NCI-H1417 (cell line): ENCODE results near the gene RNF144B.
"Not testable (repeated sequence)": the region's sequence is repeated elsewhere in the genome, so short reads cannot be mapped to it uniquely, and the experiment has no call there.

ENCODE experiments used
- DNase-seq, 3 experiments: peaks; one replicate each; lab custom pipeline; 2025; lab: John Stamatoyannopoulos, UW

The RNF144B gene

DNA sequence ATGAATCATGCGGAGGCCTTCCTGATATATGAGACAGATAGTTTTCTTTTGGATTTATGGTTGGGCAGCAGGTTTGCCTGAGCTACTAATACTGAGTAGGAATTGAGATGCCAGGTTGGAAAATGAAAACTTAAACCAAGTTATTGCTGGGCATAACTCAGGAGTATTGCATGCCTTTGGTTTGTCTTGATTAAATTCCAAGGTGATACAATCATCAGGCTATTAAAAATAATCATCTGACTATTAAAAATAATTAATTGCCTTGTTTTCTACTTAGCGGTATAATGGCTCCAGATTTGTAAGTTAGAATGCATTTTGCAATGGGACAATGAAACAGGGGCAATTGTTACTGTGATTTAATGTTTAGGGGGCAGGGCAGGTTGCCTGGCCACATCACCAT, 15.5 kb upstream of the RNF144B start:
- DNase-seq = no peak

DNA sequence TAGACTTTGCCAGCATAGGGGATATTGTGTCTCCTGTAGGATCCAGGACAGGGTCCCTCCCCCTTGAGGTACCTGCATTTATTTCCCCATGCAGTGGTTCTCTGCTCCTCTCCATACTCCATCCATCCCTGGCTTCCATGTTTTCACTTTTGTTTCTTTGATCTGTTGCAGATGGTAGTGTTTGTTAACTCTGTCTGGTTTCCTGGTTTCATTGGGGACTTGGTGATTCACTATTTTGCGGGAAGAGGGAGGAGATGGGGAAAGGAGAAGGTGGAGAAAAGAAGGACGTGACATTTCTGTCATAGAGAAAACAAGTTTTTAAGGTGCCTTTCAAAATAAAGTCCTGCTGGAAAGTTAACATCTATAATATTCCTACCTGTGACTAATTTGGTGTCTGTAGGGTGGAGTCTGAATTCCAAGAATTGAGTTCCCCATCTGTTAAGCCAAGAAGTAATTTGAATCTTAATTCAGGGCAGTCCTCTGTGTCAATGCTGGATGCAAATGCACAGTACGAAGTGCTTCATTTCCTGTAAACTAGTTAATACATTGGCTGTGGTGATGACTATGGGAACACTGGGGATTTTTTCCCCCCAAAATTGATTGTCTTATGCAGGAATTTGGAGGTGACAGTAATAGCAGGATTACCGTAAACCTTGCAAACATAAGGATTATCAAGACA, 6.9 kb upstream of the RNF144B start:
- no peak for DNase-seq

DNA sequence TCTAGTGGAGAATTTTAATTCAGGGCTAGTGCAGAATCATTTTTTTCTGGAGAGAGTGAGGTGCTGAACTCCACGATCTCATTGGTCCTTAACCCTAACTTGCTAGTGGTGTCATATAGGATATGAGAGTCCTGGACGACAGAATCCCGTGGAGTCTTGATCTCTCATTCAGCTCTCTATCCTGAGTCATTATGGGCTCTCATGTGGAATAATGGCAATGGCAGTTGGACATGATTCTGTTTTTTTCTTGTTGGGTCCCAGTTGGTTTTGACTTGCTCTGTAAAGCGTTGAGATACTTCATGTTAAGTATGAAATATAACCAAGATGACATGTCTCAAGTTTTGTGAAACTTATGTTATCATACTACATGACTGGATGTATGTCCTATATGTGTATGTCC, 6.3 kb upstream of the RNF144B start:
- no peak for DNase-seq

DNA sequence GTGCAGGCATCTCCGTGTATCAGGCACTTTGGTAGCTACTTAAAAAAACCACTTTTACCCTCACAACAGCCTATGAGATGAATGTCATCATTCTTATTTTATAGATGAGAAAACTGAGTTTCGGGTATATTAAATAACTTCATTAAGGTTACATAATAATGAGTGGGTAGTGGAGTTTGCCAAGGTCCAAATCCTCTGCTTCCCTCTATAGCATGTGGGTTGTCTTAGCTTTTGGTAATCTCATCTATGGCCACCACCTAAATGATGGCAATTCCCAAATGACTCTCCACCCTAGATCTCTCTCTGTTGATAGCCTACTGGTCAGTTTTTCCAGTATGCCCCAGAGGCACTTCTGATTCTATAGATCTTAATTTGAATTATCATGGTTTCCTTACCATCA, 3.7 kb upstream of the RNF144B start:
- no peak for DNase-seq

DNA sequence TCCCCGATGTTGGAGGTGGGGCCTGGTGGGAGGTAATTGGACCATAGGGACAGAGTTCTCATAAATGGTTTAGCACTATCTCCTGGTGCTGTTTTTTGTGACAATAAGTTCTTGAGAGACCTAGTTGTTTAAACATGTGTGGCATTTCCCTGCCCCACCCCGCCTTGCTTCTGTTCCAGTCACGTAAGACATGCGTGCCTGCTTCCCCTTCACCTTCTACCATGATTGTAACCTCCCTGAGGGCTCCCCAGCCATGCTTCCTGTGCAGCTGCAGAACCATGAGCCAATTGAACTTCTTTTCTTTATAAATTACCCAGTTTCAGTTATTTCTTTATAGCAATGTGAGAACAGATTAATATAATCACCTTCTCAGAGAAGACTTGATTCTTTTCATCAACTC, 2.5 kb upstream of the RNF144B start:
- DNase-seq = no peak

DNA sequence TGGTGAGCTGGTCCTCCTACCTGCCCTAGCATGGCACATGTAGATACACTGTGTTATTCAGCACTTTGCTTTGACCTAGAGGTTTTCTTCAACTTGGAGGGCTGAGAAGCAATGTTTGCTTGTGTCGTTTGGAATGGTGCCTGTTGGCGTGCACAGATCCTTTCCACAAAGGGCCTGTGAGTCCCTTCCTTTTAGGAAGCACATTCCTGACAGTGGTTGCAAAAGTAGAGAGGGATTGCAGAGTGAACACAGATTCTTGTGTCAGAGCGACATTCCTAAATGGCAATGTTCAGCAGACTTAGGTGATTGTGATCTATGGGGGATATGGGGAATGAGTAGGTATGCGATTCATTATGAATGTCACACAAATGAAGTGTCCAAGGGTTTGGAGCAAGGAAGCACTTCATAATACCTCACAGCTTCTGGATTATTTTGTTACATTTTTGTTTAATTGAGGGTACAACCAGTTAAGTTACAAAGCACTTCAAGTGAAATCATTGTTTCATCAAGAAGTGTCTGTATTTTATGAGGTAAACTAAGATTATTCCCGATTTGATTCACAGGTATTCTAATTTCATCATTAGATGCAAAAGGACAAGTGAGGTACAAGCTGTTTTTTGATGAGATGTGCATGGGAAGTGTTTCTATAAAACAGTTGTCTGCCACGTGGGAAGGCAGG, 713 bp upstream of the RNF144B start:
- no peak for DNase-seq

DNA sequence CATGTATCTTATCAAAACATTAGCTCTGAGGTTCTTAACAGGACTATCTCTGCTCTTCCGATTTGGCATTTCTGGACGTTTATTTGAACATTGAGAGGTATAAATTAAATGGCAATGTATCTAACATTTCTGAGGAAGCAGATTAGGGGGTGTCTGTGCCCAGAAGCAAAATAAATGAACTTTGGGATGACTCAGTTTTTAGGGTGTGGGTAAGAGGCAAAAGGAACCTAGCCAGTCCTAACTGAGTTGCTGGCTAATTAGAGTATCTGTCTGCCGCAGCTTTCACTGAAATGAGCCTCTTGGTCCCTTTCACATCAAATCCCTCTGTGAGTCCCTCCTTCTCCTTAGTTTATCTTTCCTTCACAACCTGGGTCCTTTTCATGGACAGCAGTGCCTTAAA, 1.1 kb downstream of the RNF144B start:
- peak in 2 of 3 experiments; percentile 12 to 42 for DNase-seq

DNA sequence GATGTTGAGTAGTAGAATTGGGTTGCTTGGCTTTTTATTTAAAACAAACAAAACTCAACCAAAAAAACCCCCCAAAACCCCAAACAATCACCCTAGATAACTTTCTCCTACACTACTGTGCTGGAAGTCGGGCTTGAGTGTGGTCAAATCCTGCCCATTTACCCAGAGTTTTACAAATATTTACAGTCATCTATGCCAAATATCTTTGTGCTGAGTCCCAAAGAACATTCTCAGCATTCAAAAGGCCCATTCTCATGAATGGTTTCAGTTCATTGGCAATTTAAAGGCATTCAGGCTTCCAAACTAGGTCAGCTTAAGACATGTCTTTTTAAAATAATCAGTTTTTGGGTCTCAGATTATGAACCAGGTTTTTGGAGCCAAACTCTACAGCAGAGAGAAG, 1.8 kb downstream of the RNF144B start:
- no peak for DNase-seq

DNA sequence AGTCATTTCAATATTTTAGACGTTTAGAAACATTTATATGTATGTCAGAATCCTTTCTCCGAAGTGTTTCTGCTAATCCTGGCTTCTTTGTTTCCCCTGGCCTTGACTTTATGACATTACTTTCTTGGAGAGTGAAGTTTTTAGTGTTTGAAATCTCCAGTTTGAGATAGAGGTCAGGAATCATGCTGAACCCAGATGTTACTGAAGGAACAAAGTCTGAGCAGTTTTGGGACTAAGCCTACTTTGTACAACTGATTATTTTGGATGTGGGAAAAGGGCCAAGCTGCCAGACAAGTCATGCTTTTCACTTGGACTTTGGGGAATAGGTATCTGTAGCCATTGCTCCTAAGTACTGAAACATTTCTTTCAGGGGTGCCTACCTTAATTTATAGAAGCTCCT, 2.3 kb downstream of the RNF144B start:
- DNase-seq = no peak

DNA sequence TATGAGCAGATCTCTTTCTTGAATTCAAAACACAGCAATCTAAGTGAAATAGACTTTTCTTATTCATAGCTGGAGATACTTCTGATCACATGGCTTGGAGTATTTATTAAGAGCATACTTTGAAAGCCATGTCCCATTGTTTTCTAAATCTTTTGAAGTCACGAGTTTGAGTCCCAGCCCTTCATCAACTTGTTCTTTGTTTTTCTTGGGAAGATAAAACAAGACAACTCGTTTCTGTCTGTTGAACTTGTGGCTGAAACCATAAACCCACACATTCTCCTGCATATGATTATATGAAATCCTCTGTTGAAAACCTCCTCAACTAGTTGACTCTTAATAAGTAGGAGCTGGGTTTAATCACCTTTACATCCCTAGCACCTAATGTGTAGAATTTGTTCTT, 3.3 kb downstream of the RNF144B start:
- DNase-seq = no peak

DNA sequence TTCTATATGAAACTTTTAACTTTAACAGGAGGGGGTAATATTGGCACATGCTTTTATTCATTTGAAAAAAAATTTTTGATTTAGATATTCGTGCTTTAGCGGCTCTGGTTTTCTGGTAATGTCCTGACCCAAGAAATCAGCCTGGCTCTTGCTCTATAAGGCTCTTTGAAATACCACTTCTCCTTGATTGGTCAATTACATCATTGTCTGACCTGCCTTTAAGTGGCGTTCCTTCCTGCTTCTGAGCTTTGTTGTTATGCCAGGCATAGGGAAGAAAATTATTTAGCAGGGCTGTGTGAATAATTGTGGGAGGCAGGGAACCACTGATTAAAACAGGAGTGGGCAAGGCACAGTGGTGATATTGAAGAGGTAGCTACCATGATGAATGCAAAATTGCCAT, 3.9 kb downstream of the RNF144B start:
- peak in 1 of 3 experiments; percentile 43 for DNase-seq

DNA sequence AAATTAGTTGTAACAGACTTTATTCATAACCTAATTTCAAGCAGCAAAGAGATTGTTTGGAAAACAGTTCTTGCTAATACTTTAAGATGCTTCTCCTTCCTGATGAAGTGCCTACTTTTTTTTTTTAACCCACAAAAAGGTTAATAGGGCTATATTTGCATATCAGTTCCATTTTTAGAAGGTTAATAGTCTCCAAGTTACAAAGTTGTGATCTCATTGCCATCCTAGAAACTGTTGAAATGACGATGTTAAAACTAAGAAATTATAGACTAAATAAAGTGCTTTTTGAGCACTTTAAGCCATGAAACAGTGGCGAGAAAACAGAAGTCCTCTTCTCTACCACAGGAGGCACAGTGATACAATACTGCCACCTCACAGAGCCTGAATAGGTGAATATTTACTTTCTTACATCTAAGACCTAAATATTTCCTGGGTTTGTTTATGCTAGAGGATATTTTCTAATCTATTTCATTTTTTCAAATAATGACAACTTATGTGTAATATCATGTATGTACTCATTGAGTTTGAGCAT, 5.3 kb downstream of the RNF144B start:
- no peak for DNase-seq

DNA sequence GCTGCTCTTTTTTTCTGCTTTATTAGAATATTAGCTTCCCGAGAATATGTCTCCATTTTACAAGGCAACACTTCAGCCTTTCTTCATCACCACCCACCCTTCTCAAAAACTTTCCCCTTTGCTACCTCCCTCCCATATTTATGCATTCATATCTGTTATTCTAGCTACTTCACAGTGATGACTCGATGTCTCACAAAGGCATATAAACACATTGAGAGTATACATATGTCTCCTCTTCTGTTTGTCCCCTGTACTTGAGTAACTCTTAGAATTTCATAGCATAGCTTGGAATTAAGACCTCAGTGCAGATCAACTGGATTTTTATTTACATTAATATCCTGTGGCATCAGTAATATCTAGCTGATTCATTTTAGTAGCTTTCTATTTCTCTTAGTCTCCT, 6.5 kb downstream of the RNF144B start:
- DNase-seq = no peak

DNA sequence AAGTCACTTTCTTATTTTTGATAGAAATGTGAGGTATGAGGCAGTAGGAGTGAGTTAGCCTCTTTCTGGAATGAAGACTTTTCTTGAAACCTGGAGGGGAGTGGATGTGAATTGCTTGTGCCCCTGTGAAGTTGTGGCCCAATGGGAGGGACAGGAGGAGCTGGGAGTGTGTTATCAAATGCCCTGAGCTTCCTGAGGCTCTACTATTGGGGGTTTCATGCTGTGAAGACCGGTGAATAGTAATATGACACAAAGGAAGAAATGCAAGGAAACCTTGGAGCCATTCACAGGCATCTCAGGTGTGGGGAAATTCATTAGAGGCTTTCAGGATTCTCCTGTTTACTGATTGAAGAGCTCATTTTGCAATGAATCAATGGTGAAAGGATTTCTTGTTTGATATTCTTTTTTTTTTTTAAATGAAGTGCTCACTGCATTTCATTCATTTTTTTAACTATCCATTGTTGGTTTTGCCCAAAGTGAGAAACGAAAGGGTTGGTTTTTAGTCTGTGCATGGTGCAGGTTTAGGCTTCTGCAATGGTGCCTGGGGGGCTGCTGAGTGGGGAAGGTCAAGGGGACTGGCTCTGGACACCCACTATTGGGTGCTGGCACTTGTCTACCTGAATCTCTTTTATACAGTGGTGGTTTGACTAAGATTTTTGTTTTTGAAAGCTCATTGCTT, 8.2 kb downstream of the RNF144B start:
- no peak for DNase-seq

DNA sequence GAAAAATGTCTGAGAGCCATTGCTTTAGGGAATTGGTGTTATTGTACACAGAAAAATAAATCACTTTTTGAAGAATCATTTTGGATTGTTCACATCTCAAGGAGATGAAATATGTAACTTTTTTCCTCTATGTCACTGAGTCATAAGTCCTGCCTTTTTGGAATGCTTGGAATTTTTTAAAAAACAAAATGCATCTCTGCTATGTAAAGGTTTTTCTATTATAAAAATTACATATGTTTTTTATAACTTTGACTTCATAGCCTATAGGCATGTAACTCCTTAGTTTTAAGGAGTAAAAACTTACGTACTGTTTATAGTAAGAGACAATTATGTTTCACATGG, 8.7 kb downstream of the RNF144B start:
- DNase-seq = no peak

DNA sequence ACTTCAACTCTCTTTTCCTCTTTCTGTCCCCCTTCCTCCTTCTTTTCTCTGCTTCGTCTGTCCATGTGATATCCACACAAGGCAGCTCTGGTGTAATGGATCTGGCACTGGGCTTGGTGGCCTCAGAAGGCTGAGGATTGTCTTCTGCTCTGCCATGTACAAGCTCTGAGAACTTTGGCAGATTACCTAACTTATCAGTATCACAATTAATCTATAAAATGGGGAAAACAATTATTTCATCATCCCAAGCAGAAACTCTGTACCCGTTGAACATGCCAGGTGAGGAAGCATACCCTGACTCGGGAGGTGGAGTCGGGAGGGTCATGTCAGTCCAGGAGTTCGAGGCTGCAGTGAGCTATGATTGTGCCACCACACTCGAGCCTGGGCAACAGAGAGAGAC, 10.6 kb downstream of the RNF144B start:
- no peak for DNase-seq

DNA sequence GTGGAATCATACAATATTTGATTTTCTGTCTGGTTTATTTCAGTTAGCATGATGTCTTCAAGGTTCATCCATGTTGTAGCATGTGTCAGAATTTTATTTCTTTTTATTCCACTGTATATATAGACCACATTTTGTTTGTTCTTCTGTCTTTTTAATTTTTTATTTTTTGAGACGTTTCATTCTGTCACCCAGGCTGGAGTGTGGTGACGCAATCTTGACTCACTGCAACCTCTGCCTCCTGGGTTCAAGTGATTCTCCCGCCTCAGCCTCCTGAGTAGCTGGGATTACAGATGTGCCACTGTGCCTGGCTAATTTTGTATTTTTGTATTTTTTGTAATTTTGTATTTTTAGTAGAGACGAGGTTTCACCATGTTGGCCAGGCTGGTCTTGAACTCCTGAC, 11.1 kb downstream of the RNF144B start:
- not testable (repeated sequence) for DNase-seq

DNA sequence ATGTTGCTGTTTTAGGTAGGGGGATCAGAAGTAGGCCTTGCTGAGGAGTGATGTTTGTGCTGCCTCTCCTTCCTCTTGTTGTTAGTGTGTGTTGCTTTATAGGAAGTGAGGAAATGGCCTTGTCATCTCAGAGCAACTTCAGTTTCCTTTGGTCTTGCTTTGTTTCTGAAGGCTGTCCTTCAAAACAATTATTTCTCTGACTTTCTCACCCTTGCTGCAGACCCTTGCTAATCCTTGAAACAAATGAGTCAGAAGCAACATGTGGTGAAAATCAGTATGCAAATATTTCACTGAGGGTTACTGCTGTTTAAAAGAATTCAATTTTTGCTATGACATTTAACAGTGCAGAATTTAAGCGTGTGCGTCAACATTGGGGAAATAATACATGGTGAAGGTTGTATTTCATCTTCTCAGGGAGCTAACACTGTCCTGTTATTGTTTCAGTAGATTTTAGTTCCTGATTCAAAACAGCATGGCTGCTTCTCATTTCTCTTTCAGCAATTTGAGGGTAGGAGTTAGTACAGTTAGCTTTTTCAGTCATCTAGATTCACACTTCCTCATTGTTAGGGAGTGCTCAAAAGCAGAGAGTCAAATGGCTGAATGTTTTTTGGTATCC, 13.8 kb downstream of the RNF144B start:
- DNase-seq = no peak

DNA sequence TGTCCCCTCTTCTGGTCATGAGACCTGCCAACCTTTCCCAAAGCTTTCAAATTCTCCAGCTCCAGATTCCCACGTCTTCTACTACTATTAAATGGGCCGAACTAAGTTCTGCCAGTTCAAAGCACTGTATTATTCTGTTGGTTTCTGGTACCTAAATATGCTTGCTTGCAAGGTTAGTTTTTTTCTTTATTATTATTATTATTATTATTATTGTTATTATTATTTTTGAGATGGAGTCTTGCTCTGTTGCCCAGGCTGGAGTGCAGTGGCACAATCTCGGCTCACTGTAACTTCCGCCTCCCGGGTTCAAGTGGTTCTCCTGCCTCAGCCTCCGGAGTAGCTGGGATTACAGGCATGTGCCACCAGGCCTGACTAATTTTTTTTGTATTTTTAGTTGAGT, 17.8 kb downstream of the RNF144B start:
- DNase-seq = not testable (repeated sequence)

DNA sequence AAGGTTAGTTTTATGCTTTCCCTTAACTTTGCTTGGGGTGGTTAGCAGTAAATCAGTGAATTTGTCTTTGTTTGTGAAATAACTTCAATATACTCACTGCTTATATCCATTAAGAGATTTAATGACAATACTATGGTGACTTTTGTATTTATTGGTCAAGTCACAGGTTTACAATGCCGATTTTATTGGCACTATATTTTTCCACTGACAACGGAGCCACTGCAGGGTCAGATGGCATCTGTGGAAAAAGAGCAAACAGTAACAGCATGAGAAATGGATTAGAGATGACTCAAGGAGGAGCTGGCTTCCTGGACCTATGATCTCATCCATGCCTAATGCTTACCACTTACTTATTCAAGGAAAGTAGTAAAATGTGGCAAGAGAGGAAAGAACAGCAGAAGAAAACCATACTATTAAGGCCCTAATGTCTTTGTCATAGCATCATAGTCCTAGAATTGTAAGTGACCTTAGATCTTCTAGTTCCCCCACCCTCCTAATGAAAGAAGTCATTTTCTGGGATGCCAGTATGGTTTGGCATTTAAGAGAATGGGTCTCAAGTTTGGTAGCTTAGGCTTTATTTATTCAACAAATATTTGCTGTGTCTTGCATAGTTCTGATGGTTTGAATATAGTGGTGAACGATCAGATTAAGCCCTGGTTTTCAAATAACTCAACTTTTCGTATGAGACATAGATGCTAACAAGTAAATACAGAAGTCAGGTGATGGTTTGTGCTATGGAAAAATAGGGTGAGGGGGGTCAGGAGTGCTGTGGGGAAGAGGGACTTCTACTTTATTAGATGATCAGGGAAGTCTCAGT, 18.5 kb downstream of the RNF144B start:
- no peak for DNase-seq

DNA sequence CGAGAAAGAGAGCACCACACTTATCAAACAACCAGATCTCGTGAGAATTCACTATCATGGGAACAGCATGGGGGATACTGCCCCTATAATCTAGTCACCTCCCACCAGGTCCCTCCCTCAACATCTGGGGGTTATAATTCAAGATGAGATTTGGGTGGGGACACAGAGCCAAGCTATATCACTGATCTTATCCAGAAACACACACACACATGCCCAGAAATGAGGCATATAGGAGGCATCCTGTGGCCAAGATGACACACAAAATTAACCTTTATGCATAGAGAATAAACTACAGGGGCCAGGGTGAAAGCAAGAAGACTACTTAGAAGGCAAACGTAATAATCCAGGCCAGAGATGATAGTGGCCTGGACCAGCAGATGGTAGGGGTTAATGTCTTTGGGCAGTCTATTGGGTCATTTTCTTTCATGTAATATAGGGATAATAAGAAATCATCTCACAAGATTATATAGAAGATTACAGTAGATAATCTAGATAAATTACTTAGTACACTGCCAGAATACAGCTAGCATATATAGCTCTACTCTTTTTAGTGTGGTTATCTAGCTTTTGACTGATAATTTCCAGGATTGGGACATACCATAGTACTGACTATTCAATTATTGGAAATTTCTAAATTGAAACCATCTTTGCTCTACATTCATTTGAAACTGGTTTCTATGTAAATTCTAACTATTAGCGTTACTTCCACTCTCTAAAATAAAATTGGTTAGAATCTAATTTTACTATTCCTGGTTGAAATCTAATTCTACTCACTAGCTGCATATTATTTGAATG, 20.0 kb downstream of the RNF144B start:
- no peak for DNase-seq
